SU-DHL-6 (cell line): ENCODE data around the gene LRBA.

ENCODE experiments used
- CTCF ChIP-seq: fragments of 200-600 bp; sonication (generic); IDR thresholded peaks from one replicate; pipeline ENCODE4 v1.5.1; 2017; ENCODE audit warnings: antibody characterized with exemption, mild to moderate bottlenecking, low read length, moderate library complexity; ENCODE audit not compliant: insufficient read depth, poor library complexity, severe bottlenecking
- EZH2phosphoT487 ChIP-seq: fragments of 200-600 bp; sonication (generic), shearing (Covaris generic); conservative IDR thresholded peaks from 2 replicates; pipeline ENCODE4 v1.6.1; 2018; ENCODE audit warnings: mild to moderate bottlenecking, antibody characterized with exemption, low read length, moderate library complexity, mixed read lengths

GRCh38 chr4:150889306-150889705, 125.8 kb downstream of the LRBA start:
- TF ChIP-seq CTCF = no peak
- no peak for TF ChIP-seq EZH2phosphoT487
